HEK293 (cell line): Measurements from ENCODE around the gene HAO2.

Source experiments
- CTCF ChIP-seq: fragments of 450-650 bp; formaldehyde crosslinking; IDR thresholded peaks from 2 replicates; pipeline ENCODE4 v1.5.1; 2016; ENCODE audit warnings: missing biosample characterization, missing genetic modification characterization
- KLF1 ChIP-seq: fragments of 450-650 bp; formaldehyde crosslinking; IDR thresholded peaks from 2 replicates; pipeline ENCODE4 v1.5.1; 2016; ENCODE audit warnings: missing biosample characterization, missing genetic modification characterization
- ZBTB20 ChIP-seq: fragments of 450-650 bp; formaldehyde crosslinking; IDR thresholded peaks from 2 replicates; pipeline ENCODE4 v1.5.1; 2016; ENCODE audit warnings: missing biosample characterization, missing genetic modification characterization
- ZBTB8A ChIP-seq: fragments of 450-650 bp; formaldehyde crosslinking; IDR thresholded peaks from 2 replicates; pipeline ENCODE4 v1.5.1; 2016; ENCODE audit warnings: missing biosample characterization, missing genetic modification characterization
- ZEB2 ChIP-seq: fragments of 450-650 bp; formaldehyde crosslinking; IDR thresholded peaks from 2 replicates; pipeline ENCODE4 v1.5.1; 2016; ENCODE audit warnings: missing biosample characterization, missing genetic modification characterization
- ZFP69B ChIP-seq: fragments of 450-650 bp; formaldehyde crosslinking; IDR thresholded peaks from 2 replicates; pipeline ENCODE4 v1.5.1; 2016; ENCODE audit warnings: missing biosample characterization, missing genetic modification characterization
- ZIC2 ChIP-seq: fragments of 450-650 bp; formaldehyde crosslinking; IDR thresholded peaks from 2 replicates; pipeline ENCODE4 v1.5.1; 2016; ENCODE audit warnings: missing biosample characterization, missing genetic modification characterization
- ZNF132 ChIP-seq: fragments of 450-650 bp; formaldehyde crosslinking; IDR thresholded peaks from 2 replicates; pipeline ENCODE4 v1.5.1; 2017; ENCODE audit warnings: missing biosample characterization, missing genetic modification characterization, borderline replicate concordance
- ZNF19 ChIP-seq: fragments of 450-650 bp; formaldehyde crosslinking; IDR thresholded peaks from 2 replicates; pipeline ENCODE4; 2016; ENCODE audit warnings: missing biosample characterization, missing genetic modification characterization, low read depth
- ZNF292 ChIP-seq: fragments of 450-650 bp; formaldehyde crosslinking; IDR thresholded peaks from 2 replicates; pipeline ENCODE4 v1.5.1; 2016; ENCODE audit warnings: low read depth, missing biosample characterization, missing genetic modification characterization, borderline replicate concordance
- ZNF426 ChIP-seq: fragments of 450-650 bp; formaldehyde crosslinking; IDR thresholded peaks from 2 replicates; pipeline ENCODE4 v1.5.1; 2017; ENCODE audit warnings: missing biosample characterization, missing genetic modification characterization, mild to moderate bottlenecking, inconsistent platforms, moderate library complexity
- ZNF501 ChIP-seq: fragments of 450-650 bp; formaldehyde crosslinking; IDR thresholded peaks from 2 replicates; pipeline ENCODE4 v1.5.1; 2016; ENCODE audit warnings: missing biosample characterization, missing genetic modification characterization
- ZNF624 ChIP-seq: fragments of 450-650 bp; formaldehyde crosslinking; IDR thresholded peaks from 2 replicates; pipeline ENCODE4 v1.5.1; 2017; ENCODE audit warnings: missing biosample characterization, missing genetic modification characterization
- ZNF654 ChIP-seq: fragments of 450-650 bp; formaldehyde crosslinking; IDR thresholded peaks from 2 replicates; pipeline ENCODE4 v1.5.1; 2016; ENCODE audit warnings: low read depth, missing biosample characterization, missing genetic modification characterization
- ZNF660 ChIP-seq: fragments of 450-650 bp; IDR thresholded peaks from 2 replicates; pipeline ENCODE4 v1.5.1; 2018; ENCODE audit warnings: missing biosample characterization, mild to moderate bottlenecking, missing genetic modification characterization
- ZNF76 ChIP-seq: fragments of 450-650 bp; formaldehyde crosslinking; IDR thresholded peaks from 2 replicates; pipeline ENCODE4; 2016; ENCODE audit warnings: low read depth, missing biosample characterization, missing genetic modification characterization, borderline replicate concordance
- ZNF843 ChIP-seq: fragments of 450-650 bp; formaldehyde crosslinking; IDR thresholded peaks from 2 replicates; pipeline ENCODE4 v1.5.1; 2016; ENCODE audit warnings: missing biosample characterization, missing genetic modification characterization
- ZSCAN23 ChIP-seq: fragments of 450-650 bp; formaldehyde crosslinking; IDR thresholded peaks from 2 replicates; pipeline ENCODE4 v1.5.1; 2016; ENCODE audit warnings: missing biosample characterization, missing genetic modification characterization
- TF ChIP-seq, protein P1 (sequence below): fragments of 450-650 bp; formaldehyde crosslinking; IDR thresholded peaks from 2 replicates; pipeline ENCODE4 v1.5.1; 2017; ENCODE audit warnings: missing biosample characterization, missing genetic modification characterization
- TF ChIP-seq, protein P2 (sequence below): fragments of 450-650 bp; formaldehyde crosslinking; conservative IDR thresholded peaks from 2 replicates; pipeline ENCODE4 v1.5.1; 2016; ENCODE audit warnings: low read depth, missing biosample characterization, missing genetic modification characterization
- TF ChIP-seq, protein P3 (sequence below): fragments of 450-650 bp; formaldehyde crosslinking; IDR thresholded peaks from 2 replicates; pipeline ENCODE4 v1.5.1; 2016; ENCODE audit warnings: missing biosample characterization, missing genetic modification characterization
- TF ChIP-seq, protein P4 (sequence below): fragments of 450-650 bp; formaldehyde crosslinking; IDR thresholded peaks from 2 replicates; pipeline ENCODE4 v1.5.1; 2016; ENCODE audit warnings: missing biosample characterization, missing genetic modification characterization
- TF ChIP-seq, protein P5 (sequence below): fragments of 450-650 bp; formaldehyde crosslinking; IDR thresholded peaks from 2 replicates; pipeline ENCODE4 v1.5.1; 2016; ENCODE audit warnings: missing biosample characterization, missing genetic modification characterization

HAO2 gene

DNA sequence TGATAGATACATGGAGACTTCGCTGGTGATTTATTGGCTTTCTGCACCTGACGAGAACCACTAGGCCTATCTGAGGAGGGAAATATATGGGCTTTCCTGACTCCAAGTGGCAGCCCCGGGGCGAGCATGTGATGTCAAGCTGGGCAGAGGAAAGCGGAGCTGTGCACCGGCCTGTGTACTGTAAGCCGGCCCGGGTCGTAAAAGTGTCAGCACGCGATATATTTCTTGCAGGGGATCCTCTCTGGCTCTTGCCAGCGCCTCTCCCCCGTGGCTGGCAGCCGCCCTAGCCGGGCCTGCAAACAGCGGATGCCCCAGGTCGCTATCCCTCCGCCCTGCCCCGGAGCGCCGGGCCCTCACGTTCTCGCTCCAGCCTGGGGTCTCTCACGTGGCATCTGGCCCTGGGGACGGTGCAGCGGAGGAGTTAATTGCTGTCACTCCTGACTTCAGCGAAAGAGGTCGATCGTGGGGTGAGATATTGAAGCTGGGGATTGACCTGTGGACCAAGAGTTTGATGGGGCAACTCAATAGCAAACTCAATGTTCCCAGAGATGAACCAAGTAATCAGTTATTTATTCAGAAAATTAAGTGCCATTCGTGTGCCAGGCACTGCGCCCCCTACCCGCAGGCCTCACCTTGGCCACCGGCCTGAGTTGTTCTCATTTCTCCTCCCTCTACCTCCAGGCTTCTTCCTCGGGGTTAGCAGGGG, 41.0 kb upstream of the HAO2 start (continued):
- TF ChIP-seq, protein P1, sequence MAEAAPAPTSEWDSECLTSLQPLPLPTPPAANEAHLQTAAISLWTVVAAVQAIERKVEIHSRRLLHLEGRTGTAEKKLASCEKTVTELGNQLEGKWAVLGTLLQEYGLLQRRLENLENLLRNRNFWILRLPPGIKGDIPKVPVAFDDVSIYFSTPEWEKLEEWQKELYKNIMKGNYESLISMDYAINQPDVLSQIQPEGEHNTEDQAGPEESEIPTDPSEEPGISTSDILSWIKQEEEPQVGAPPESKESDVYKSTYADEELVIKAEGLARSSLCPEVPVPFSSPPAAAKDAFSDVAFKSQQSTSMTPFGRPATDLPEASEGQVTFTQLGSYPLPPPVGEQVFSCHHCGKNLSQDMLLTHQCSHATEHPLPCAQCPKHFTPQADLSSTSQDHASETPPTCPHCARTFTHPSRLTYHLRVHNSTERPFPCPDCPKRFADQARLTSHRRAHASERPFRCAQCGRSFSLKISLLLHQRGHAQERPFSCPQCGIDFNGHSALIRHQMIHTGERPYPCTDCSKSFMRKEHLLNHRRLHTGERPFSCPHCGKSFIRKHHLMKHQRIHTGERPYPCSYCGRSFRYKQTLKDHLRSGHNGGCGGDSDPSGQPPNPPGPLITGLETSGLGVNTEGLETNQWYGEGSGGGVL (tag by site-specific recombination) = no peak
- TF ChIP-seq ZNF660 (tag by site-specific recombination) = peak; percentile 53; the same call in 1 of the 2 replicates
- TF ChIP-seq, protein P2, sequence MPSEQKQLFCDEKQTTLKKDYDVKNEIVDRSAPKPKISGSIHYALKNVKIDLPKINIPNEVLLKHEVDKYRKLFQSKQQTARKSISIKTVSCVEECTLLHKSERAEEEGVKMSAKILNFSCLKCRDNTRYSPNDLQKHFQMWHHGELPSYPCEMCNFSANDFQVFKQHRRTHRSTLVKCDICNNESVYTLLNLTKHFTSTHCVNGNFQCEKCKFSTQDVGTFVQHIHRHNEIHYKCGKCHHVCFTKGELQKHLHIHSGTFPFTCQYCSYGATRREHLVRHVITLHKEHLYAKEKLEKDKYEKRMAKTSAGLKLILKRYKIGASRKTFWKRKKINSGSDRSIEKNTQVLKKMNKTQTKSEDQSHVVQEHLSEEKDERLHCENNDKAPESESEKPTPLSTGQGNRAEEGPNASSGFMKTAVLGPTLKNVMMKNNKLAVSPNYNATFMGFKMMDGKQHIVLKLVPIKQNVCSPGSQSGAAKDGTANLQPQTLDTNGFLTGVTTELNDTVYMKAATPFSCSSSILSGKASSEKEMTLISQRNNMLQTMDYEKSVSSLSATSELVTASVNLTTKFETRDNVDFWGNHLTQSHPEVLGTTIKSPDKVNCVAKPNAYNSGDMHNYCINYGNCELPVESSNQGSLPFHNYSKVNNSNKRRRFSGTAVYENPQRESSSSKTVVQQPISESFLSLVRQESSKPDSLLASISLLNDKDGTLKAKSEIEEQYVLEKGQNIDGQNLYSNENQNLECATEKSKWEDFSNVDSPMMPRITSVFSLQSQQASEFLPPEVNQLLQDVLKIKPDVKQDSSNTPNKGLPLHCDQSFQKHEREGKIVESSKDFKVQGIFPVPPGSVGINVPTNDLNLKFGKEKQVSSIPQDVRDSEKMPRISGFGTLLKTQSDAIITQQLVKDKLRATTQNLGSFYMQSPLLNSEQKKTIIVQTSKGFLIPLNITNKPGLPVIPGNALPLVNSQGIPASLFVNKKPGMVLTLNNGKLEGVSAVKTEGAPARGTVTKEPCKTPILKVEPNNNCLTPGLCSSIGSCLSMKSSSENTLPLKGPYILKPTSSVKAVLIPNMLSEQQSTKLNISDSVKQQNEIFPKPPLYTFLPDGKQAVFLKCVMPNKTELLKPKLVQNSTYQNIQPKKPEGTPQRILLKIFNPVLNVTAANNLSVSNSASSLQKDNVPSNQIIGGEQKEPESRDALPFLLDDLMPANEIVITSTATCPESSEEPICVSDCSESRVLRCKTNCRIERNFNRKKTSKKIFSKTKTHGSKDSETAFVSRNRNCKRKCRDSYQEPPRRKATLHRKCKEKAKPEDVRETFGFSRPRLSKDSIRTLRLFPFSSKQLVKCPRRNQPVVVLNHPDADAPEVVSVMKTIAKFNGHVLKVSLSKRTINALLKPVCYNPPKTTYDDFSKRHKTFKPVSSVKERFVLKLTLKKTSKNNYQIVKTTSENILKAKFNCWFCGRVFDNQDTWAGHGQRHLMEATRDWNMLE (tag by site-specific recombination) = 0 out of 2 replicates have a peak, but pooled peaks have one; percentile 9
- no peak for TF ChIP-seq ZNF132 (tag by site-specific recombination)
- TF ChIP-seq ZNF292 (tag by site-specific recombination) = no peak
- TF ChIP-seq ZNF76 (tag by site-specific recombination) = peak; percentile 30; the same call in 1 of the 2 replicates
- TF ChIP-seq ZNF654 = no peak; the same call in 1 of the 2 replicates
- TF ChIP-seq, protein P3, sequence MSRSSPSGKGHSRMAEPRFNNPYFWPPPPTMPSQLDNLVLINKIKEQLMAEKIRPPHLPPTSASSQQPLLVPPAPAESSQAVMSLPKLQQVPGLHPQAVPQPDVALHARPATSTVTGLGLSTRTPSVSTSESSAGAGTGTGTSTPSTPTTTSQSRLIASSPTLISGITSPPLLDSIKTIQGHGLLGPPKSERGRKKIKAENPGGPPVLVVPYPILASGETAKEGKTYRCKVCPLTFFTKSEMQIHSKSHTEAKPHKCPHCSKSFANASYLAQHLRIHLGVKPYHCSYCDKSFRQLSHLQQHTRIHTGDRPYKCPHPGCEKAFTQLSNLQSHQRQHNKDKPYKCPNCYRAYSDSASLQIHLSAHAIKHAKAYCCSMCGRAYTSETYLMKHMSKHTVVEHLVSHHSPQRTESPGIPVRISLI (tag by site-specific recombination) = no peak
- peak; percentile 96 for TF ChIP-seq ZBTB20 (tag by site-specific recombination)
- TF ChIP-seq ZEB2 = peak; percentile 68
- TF ChIP-seq ZNF843 (tag by site-specific recombination) = peak; percentile 98
- TF ChIP-seq, protein P4, sequence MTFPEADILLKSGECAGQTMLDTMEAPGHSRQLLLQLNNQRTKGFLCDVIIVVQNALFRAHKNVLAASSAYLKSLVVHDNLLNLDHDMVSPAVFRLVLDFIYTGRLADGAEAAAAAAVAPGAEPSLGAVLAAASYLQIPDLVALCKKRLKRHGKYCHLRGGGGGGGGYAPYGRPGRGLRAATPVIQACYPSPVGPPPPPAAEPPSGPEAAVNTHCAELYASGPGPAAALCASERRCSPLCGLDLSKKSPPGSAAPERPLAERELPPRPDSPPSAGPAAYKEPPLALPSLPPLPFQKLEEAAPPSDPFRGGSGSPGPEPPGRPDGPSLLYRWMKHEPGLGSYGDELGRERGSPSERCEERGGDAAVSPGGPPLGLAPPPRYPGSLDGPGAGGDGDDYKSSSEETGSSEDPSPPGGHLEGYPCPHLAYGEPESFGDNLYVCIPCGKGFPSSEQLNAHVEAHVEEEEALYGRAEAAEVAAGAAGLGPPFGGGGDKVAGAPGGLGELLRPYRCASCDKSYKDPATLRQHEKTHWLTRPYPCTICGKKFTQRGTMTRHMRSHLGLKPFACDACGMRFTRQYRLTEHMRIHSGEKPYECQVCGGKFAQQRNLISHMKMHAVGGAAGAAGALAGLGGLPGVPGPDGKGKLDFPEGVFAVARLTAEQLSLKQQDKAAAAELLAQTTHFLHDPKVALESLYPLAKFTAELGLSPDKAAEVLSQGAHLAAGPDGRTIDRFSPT (tag by site-specific recombination) = peak; percentile 79; the same call in 1 of the 2 replicates
- 0 out of 2 replicates have a peak, but pooled peaks have one; percentile 36 for TF ChIP-seq ZFP69B (tag by site-specific recombination)
- TF ChIP-seq ZNF426 = no peak
- TF ChIP-seq ZNF624 = no peak
- no peak for TF ChIP-seq ZSCAN23 (tag by site-specific recombination)
- TF ChIP-seq, protein P5, sequence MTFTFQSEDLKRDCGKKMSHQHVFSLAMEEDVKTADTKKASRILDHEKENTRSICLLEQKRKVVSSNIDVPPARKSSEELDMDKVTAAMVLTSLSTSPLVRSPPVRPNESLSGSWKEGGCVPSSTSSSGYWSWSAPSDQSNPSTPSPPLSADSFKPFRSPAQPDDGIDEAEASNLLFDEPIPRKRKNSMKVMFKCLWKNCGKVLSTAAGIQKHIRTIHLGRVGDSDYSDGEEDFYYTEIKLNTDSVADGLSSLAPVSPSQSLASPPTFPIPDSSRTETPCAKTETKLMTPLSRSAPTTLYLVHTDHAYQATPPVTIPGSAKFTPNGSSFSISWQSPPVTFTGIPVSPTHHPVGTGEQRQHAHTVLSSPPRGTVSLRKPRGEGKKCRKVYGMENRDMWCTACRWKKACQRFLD (tag by site-specific recombination) = no peak
- TF ChIP-seq ZNF501 (tag by site-specific recombination) = peak; percentile 73
- peak; percentile 100 for TF ChIP-seq ZIC2 (tag by site-specific recombination)
- peak; percentile 73 for TF ChIP-seq ZBTB8A (tag by site-specific recombination)
- TF ChIP-seq ZNF19 (tag by site-specific recombination) = 0 out of 2 replicates have a peak, but pooled peaks have one; percentile 20
- TF ChIP-seq CTCF = peak; percentile 81
- peak; percentile 68 for TF ChIP-seq KLF1 (tag by site-specific recombination)
